Panc1 (cell line): Measurements from ENCODE around the gene PPP1R7. TPM values are rescaled to one million over a fixed set of nuclear protein-coding genes. Genes with fewer than 3 reads are reported as not detected.

ENCODE experiments used
- ATAC-seq: fragments of 200-7000 bp; cut with Tn5 transposase; 2 replicates; pipeline ENCODE4 v1.9.1; 2020; ENCODE audit warnings: mild to moderate bottlenecking, moderate library complexity
- BruUV-seq: library from RNA; stranded (reverse); fragments of 400-500 nt; replicated peaks from 2 replicates; lab custom pipeline; 2021; lab: Mats Ljungman, UMichigan
- CTCF ChIA-PET: fragments of 300-600 bp; sonication (Branson Sonifier 250); formaldehyde crosslinking; loops from one replicate; lab custom pipeline; 2022; ENCODE audit warnings: antibody characterized with exemption; lab: Charles Lee
- POLR2A ChIA-PET: fragments of 300-600 bp; sonication (Branson Sonifier 250); formaldehyde crosslinking; loops from one replicate; lab custom pipeline; 2022; ENCODE audit warnings: antibody characterized with exemption; lab: Charles Lee
- DNase-seq: peaks from one replicate; pipeline ENCODE4 v3.0.0-alpha.2; 2010; ENCODE audit warnings: low read depth, low spot score
- H3K27ac ChIP-seq: 2 replicates; pipeline ENCODE4 v1.5.1; 2011; ENCODE audit warnings: mild to moderate bottlenecking, low read length, inconsistent platforms
- H3K27me3 ChIP-seq: fragments of 200-500 bp; sonication (Bioruptor generic); 2 replicates; pipeline ENCODE4 v1.6.0; 2014; ENCODE audit warnings: low read length, inconsistent platforms; ENCODE audit not compliant: control insufficient read depth, insufficient read depth
- H3K36me3 ChIP-seq: fragments of 200-500 bp; sonication (Bioruptor generic); 2 replicates; pipeline ENCODE4 v1.5.1; 2014; ENCODE audit warnings: inconsistent platforms, mild to moderate bottlenecking, low read length, moderate library complexity; ENCODE audit not compliant: control insufficient read depth, insufficient read depth
- H3K4me1 ChIP-seq: 2 replicates; pipeline ENCODE4 v1.5.1; 2011; ENCODE audit warnings: inconsistent platforms, mild to moderate bottlenecking, low read length, moderate library complexity; ENCODE audit not compliant: control insufficient read depth, insufficient read depth
- H3K4me3 ChIP-seq, 2 experiments: 2 replicates each; pipeline ENCODE4 v1.5.1; 2011 to 2012; ENCODE audit warnings: low read depth in 2 of 2, low read length in 2 of 2, mild to moderate bottlenecking in 2 of 2, inconsistent platforms in 1 of 2, moderate library complexity in 1 of 2
- H3K9me3 ChIP-seq: fragments of 200-500 bp; sonication (Bioruptor generic); 2 replicates; pipeline ENCODE4 v1.5.1; 2014; ENCODE audit warnings: low read depth, mild to moderate bottlenecking, inconsistent platforms, low read length, moderate library complexity; ENCODE audit not compliant: control insufficient read depth, insufficient read depth
- CTCF ChIP-seq: fragments of 450-650 bp; IDR thresholded peaks from 2 replicates; pipeline ENCODE4 v1.5.1; 2017; ENCODE audit warnings: mild to moderate bottlenecking
- POLR2AphosphoS5 ChIP-seq: IDR thresholded peaks from 2 replicates; pipeline ENCODE4 v1.6.1; 2012; ENCODE audit warnings: mild to moderate bottlenecking, low read depth, low read length, moderate library complexity
- SIN3A ChIP-seq: IDR thresholded peaks from 2 replicates; pipeline ENCODE4 v1.6.1; 2012; ENCODE audit warnings: low read depth, mild to moderate bottlenecking, low read length, moderate library complexity, borderline replicate concordance; ENCODE audit not compliant: insufficient read depth
- TCF7L2 ChIP-seq: IDR thresholded peaks from 2 replicates; pipeline ENCODE4 v1.6.1; 2011; ENCODE audit warnings: mild to moderate bottlenecking, low read depth, low read length, inconsistent platforms
- in situ Hi-C: cut with HindIII; loops from 2 replicates; pipeline ENCODE4 v1.10.0; 2016; ENCODE audit warnings: low sequenced_read_pairs, low pct_unique_long_range_greater_than_20kb
- intact Hi-C: fragments of 100-400 bp; cut with micrococcal nuclease; formaldehyde crosslinking; loops from one replicate; pipeline ENCODE4 v1.10.0; 2022; ENCODE audit not compliant: unreplicated experiment
- total RNA-seq: library from RNA; stranded (reverse); gene quantifications from one replicate; pipeline ENCODE4 v1.2.1, GENCODE V29; 2021; ENCODE audit not compliant: unreplicated experiment
- TF ChIP-seq, protein P1 (sequence below), 2 experiments: IDR thresholded peaks; 2 replicates each; pipeline ENCODE4 v1.6.1; 2011 to 2012; ENCODE audit warnings: low read depth in 2 of 2, control low read depth in 1 of 2, low read length in 1 of 2, mild to moderate bottlenecking in 1 of 2, moderate library complexity in 1 of 2; ENCODE audit not compliant: insufficient read depth in 1 of 2

Gene PPP1R7
- total RNA-seq, 1 experiment from 2014 or later, result 64.2 TPM

DNA sequence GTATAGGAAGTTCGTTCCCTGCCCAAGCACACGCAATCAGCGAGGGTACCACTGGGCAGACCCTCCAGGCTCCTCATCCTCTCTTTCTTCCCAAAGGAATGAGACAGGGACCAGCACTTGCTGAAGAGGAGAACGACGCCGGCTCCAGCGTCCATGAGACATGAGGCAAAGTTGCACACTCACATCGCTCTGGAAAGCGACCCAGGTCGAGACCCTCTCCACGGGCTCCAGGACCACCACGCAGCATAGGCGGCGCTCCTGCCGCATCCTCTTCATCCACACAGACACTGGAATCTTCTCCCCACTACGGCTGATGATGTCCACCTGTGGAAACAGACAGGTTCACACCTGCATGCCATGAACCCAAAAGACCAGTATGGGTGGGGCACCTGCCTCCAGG is 11.8 kb upstream of the PPP1R7 start:
- TF ChIP-seq POLR2AphosphoS5 (no peak), SIN3A (no peak), TCF7L2 (no peak), CTCF (no peak)
- TF ChIP-seq, protein P1, sequence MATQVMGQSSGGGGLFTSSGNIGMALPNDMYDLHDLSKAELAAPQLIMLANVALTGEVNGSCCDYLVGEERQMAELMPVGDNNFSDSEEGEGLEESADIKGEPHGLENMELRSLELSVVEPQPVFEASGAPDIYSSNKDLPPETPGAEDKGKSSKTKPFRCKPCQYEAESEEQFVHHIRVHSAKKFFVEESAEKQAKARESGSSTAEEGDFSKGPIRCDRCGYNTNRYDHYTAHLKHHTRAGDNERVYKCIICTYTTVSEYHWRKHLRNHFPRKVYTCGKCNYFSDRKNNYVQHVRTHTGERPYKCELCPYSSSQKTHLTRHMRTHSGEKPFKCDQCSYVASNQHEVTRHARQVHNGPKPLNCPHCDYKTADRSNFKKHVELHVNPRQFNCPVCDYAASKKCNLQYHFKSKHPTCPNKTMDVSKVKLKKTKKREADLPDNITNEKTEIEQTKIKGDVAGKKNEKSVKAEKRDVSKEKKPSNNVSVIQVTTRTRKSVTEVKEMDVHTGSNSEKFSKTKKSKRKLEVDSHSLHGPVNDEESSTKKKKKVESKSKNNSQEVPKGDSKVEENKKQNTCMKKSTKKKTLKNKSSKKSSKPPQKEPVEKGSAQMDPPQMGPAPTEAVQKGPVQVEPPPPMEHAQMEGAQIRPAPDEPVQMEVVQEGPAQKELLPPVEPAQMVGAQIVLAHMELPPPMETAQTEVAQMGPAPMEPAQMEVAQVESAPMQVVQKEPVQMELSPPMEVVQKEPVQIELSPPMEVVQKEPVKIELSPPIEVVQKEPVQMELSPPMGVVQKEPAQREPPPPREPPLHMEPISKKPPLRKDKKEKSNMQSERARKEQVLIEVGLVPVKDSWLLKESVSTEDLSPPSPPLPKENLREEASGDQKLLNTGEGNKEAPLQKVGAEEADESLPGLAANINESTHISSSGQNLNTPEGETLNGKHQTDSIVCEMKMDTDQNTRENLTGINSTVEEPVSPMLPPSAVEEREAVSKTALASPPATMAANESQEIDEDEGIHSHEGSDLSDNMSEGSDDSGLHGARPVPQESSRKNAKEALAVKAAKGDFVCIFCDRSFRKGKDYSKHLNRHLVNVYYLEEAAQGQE (IDR thresholded peaks at IDR 0.05; ENCODE audit: insufficient read depth in 1 of 2, low read depth in 2 of 2, low read length in 1 of 2), result no peak
- no peak for ATAC-seq
- no TSS peak for BruUV-seq
- intact Hi-C loops (no loop called here), in situ Hi-C loops (no loop called here)
- no peak for DNase-seq
- H3K4me1 ChIP-seq, result no peaks in the 10 kb centered on the region
- no peaks in the 10 kb centered on the region for H3K36me3 ChIP-seq
- no peaks in the 10 kb centered on the region for H3K9me3 ChIP-seq
- CTCF ChIA-PET, result no interaction called here
- POLR2A ChIA-PET, result no interaction called here
- H3K4me3 ChIP-seq, result no peak overlapping the region
- H3K27me3 ChIP-seq, result no peaks in the 10 kb centered on the region
- no peak overlapping the region for H3K27ac ChIP-seq

GRCh38 chr2:241139531-241140444 is 10.5 kb upstream of the PPP1R7 start:
- no peaks in the 10 kb centered on the region for H3K4me1 ChIP-seq
- DNase-seq, result no peak
- H3K4me3 ChIP-seq, result no peak overlapping the region
- CTCF ChIA-PET, result interaction anchor here (1.1 kb wide), 1 partner anchor 61 kb away, joined by 4 read pairs; no protein-coding TSS in a partner anchor
- no peaks in the 10 kb centered on the region for H3K9me3 ChIP-seq
- no TSS peak for BruUV-seq
- H3K36me3 ChIP-seq, result no peaks in the 10 kb centered on the region
- intact Hi-C loops (no loop called here), in situ Hi-C loops (no loop called here)
- H3K27me3 ChIP-seq, result no peaks in the 10 kb centered on the region
- TF ChIP-seq SIN3A (no peak), POLR2AphosphoS5 (no peak), TCF7L2 (no peak), CTCF (no peak)
- TF ChIP-seq, protein P1 (IDR thresholded peaks at IDR 0.05; ENCODE audit: insufficient read depth in 1 of 2, low read depth in 2 of 2, low read length in 1 of 2), result no peak
- H3K27ac ChIP-seq, result no peak overlapping the region
- ATAC-seq, result no peak
- POLR2A ChIA-PET, result interaction anchor here (0.6 to 0.9 kb wide), 2 partner anchors 33 to 881 kb away, joined by 5 read pairs; no protein-coding TSS in a partner anchor
